ENCODE results near the gene PDZD2. TPM values are rescaled to one million over a fixed set of nuclear protein-coding genes. Genes with fewer than 3 reads are reported as not detected.

The PDZD2 gene
- total RNA-seq, 1 experiment from 2014 or later = 2.2 TPM

- TF ChIP-seq CTCF (conservative IDR thresholded peaks at IDR 0.05; ENCODE audit: low read depth, low read length) (no peak), EZH2 (IDR thresholded peaks at IDR 0.05; ENCODE audit: borderline replicate concordance, low read depth, low read length, poor library complexity, severe bottlenecking) (no peak)
- no TSS peak for BruUV-seq (replicated peaks)
- ChIA-PET POLR2A (ENCODE audit: low non-redundant PET) (no interaction called here), CTCF (no interaction called here)
- no peaks in the 10 kb centered on the region for H3K27me3 ChIP-seq (replicated peaks; ENCODE audit: insufficient read depth, low read depth, low read length, poor library complexity)
- H3K27ac ChIP-seq (ENCODE audit: low read depth, low read length, poor library complexity, severe bottlenecking) = no peak overlapping the region
- no peaks in the 10 kb centered on the region for H3K36me3 ChIP-seq (ENCODE audit: insufficient read depth, low read length, poor library complexity, severe bottlenecking)
- no peaks in the 10 kb centered on the region for H3K4me1 ChIP-seq (ENCODE audit: insufficient read depth, low read length, poor library complexity, severe bottlenecking)
- H3K4me3 ChIP-seq (ENCODE audit: low read depth, low read length, poor library complexity, severe bottlenecking) = no peak overlapping the region
- DNase-seq (ENCODE audit: low spot score) = no peak
- no peaks in the 10 kb centered on the region for H3K9me3 ChIP-seq (ENCODE audit: low read depth, low read length, poor library complexity, severe bottlenecking)
- intact Hi-C loops (cut with micrococcal nuclease; ENCODE audit: unreplicated experiment) = no loop called here
These were observed 432.5 kb downstream of the PDZD2 start for GRCh38 chr5:32071351-32071944.

- TF ChIP-seq CTCF (conservative IDR thresholded peaks at IDR 0.05; ENCODE audit: low read depth, low read length) (no peak), EZH2 (IDR thresholded peaks at IDR 0.05; ENCODE audit: borderline replicate concordance, low read depth, low read length, poor library complexity, severe bottlenecking) (no peak)
- no TSS peak for BruUV-seq (replicated peaks)
- Histone ChIP-seq H3K36me3 (ENCODE audit: insufficient read depth, low read length, poor library complexity, severe bottlenecking) (no peaks in the 10 kb centered on the region), H3K4me1 (ENCODE audit: insufficient read depth, low read length, poor library complexity, severe bottlenecking) (no peaks in the 10 kb centered on the region), H3K27ac (ENCODE audit: low read depth, low read length, poor library complexity, severe bottlenecking) (no peak overlapping the region), H3K27me3 (replicated peaks; ENCODE audit: insufficient read depth, low read depth, low read length, poor library complexity) (no peaks in the 10 kb centered on the region), H3K4me3 (ENCODE audit: low read depth, low read length, poor library complexity, severe bottlenecking) (no peak overlapping the region), H3K9me3 (ENCODE audit: low read depth, low read length, poor library complexity, severe bottlenecking) (no peaks in the 10 kb centered on the region)
- ChIA-PET POLR2A (ENCODE audit: low non-redundant PET) (no interaction called here), CTCF (interaction anchor here (0.6 kb wide), 1 partner anchor 22 kb away, joined by 4 read pairs; no protein-coding TSS in a partner anchor)
- intact Hi-C loops (cut with micrococcal nuclease; ENCODE audit: unreplicated experiment) = no loop called here
- DNase-seq (ENCODE audit: low spot score) = no peak
These were observed 433.1 kb downstream of the PDZD2 start for GRCh38 chr5:32072054-32072453.

GRCh38 chr5:32074401-32074800, 435.5 kb downstream of the PDZD2 start:
- Histone ChIP-seq H3K36me3 (ENCODE audit: insufficient read depth, low read length, poor library complexity, severe bottlenecking) (no peaks in the 10 kb centered on the region), H3K27ac (ENCODE audit: low read depth, low read length, poor library complexity, severe bottlenecking) (no peak overlapping the region), H3K4me3 (ENCODE audit: low read depth, low read length, poor library complexity, severe bottlenecking) (no peak overlapping the region), H3K27me3 (replicated peaks; ENCODE audit: insufficient read depth, low read depth, low read length, poor library complexity) (no peaks in the 10 kb centered on the region), H3K9me3 (ENCODE audit: low read depth, low read length, poor library complexity, severe bottlenecking) (no peaks in the 10 kb centered on the region), H3K4me1 (ENCODE audit: insufficient read depth, low read length, poor library complexity, severe bottlenecking) (no peaks in the 10 kb centered on the region)
- no TSS peak for BruUV-seq (replicated peaks)
- TF ChIP-seq EZH2 (IDR thresholded peaks at IDR 0.05; ENCODE audit: borderline replicate concordance, low read depth, low read length, poor library complexity, severe bottlenecking) = no peak
- no peak for TF ChIP-seq CTCF (conservative IDR thresholded peaks at IDR 0.05; ENCODE audit: low read depth, low read length)
- no peak for DNase-seq (ENCODE audit: low spot score)
- intact Hi-C loops (cut with micrococcal nuclease; ENCODE audit: unreplicated experiment) = no loop called here
- ChIA-PET CTCF (interaction anchor here (0.6 kb wide), 1 partner anchor 255 kb away, joined by 5 read pairs; no protein-coding TSS in a partner anchor), POLR2A (ENCODE audit: low non-redundant PET) (no interaction called here)
